ENCODE results near the gene OR2M2. TPM values are rescaled to one million over a fixed set of nuclear protein-coding genes. Genes with fewer than 3 reads are reported as not detected.

Gene OR2M2
- total and polyA plus RNA-seq, 2 of the 8 experiments (the other 6 are each of a cell fraction or from before 2014, with no cell fraction given), result not detected

DNA sequence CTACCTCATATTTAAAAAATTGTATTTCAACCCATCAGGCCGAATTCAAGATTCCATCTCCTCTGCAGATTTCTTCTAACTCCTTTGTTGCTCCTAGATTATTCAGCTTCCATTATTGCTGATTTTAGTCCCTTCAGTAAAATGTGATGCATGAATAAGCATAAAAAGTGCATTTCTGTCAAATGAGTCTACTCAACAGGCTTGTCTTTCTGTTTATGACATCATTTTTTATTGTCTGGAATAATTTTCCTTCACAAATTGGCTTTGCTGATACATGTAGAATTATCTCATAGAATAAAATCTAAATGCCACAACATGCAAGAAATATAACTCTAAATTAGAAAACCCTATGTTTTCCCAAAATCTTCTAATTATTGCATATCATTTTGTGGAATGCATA, 31.3 kb upstream of the OR2M2 start:
- Histone ChIP-seq H3K4ac (replicated peaks; ENCODE audit: insufficient read length, low read depth, low read length) (no peak overlapping the region), H3K27me3 (replicated peaks in 1 of 4; ENCODE audit: control insufficient read depth in 3 of 4, extremely low read depth in 1 of 4, insufficient read depth in 3 of 4, low read length in 3 of 4) (no peaks in the 10 kb centered on the region), H3K4me1 (replicated peaks in 1 of 4; ENCODE audit: control insufficient read depth in 3 of 4, insufficient read depth in 4 of 4, low read length in 3 of 4) (no peaks in the 10 kb centered on the region), H3K4me3 (ENCODE audit: extremely low read depth in 1 of 4, insufficient read depth in 2 of 4, low read depth in 3 of 4, low read length in 4 of 4) (0 out of 8 replicates have a peak overlapping the region, but pooled peaks of 1 of the 4 experiments have one; percentile 2), H4K5ac (ENCODE audit: insufficient read length, low read depth, low read length) (no peak overlapping the region), H4K8ac (ENCODE audit: extremely low read depth, insufficient read depth, low read length) (no peak overlapping the region), H2BK15ac (ENCODE audit: low read length) (no peak overlapping the region), H3K79me1 (ENCODE audit: low read depth, low read length) (no peaks in the 10 kb centered on the region), H3K27ac (ENCODE audit: low read depth, low read length) (no peak overlapping the region), H2AK5ac (ENCODE audit: low read depth, low read length) (no peak overlapping the region), H2BK12ac (ENCODE audit: low read depth, low read length) (no peak overlapping the region), H2AFZ (ENCODE audit: low read length) (no peak overlapping the region), H2BK20ac (ENCODE audit: low read length) (no peak overlapping the region), H3K36me3 (ENCODE audit: control insufficient read depth in 2 of 4, insufficient read depth in 4 of 4, low read length in 3 of 4) (no peaks in the 10 kb centered on the region), H3K9ac (replicated peaks in 1 of 4; ENCODE audit: extremely low read depth in 1 of 4, low read depth in 3 of 4, low read length in 3 of 4) (no peak overlapping the region), H3K9me3 (ENCODE audit: insufficient read depth in 2 of 2, low read depth in 1 of 2, low read length in 1 of 2) (peaks cover 57 to 59% of the 10 kb centered on the region in 2 experiments), H3K23ac (ENCODE audit: insufficient read length) (no peak overlapping the region), H2BK5ac (ENCODE audit: low read depth, low read length) (no peak overlapping the region), H3K18ac (ENCODE audit: extremely low read depth, low read length) (no peak overlapping the region), H3K79me2 (ENCODE audit: control insufficient read depth in 1 of 2, insufficient read depth in 2 of 2, low read length in 2 of 2) (no peaks in the 10 kb centered on the region), H3K14ac (ENCODE audit: insufficient read length) (no peak overlapping the region), H4K20me1 (replicated peaks in 1 of 2; ENCODE audit: control insufficient read depth in 1 of 2, insufficient read depth in 2 of 2, low read length in 2 of 2) (no peaks in the 10 kb centered on the region), H3K56ac (replicated peaks; ENCODE audit: insufficient read length, low read depth, low read length) (no peak overlapping the region), H2BK120ac (replicated peaks; ENCODE audit: low read depth, low read length) (no peak overlapping the region), H3K4me2 (ENCODE audit: insufficient read depth in 1 of 2, low read depth in 2 of 2, low read length in 2 of 2) (no peak overlapping the region), H4K91ac (replicated peaks; ENCODE audit: insufficient read length, low read length) (no peak overlapping the region), H3K23me2 (ENCODE audit: low read depth, low read length) (no peaks in the 10 kb centered on the region)
- ChIA-PET CTCF (ENCODE audit: partially characterized antibody) (no interaction called here), POLR2A (ENCODE audit: partially characterized antibody) (no interaction called here)
- DNase-seq (ENCODE audit: low read depth in 1 of 2, low spot score in 2 of 2) (no peak), FAIRE-seq (no peak)
- WGBS, 2 experiments (ENCODE audit: extremely low coverage in 1 of 2, insufficient coverage in 1 of 2, insufficient read length in 1 of 2, insufficient replicate concordance in 2 of 2, low coverage in 1 of 2, low lambda C conversion rate in 2 of 2, missing lambda C conversion rate in 1 of 2), result 71% methylated on average over 1 of the region's 1 CpG; no CpG with 5 or more reads in 1 of the 2 experiments
- TF ChIP-seq RXRA (IDR thresholded peaks at IDR 0.05; ENCODE audit: insufficient read depth, low read depth, low read length) (no peak), CBX8 (IDR thresholded peaks at IDR 0.05; ENCODE audit: borderline replicate concordance, low read depth, low read length) (no peak), SP1 (IDR thresholded peaks at IDR 0.05; ENCODE audit: low read depth, low read length) (no peak), GABPA (IDR thresholded peaks at IDR 0.05; ENCODE audit: borderline replicate concordance, insufficient read depth, low read length) (no peak), TCF12 (IDR thresholded peaks at IDR 0.05; ENCODE audit: low read depth, low read length) (no peak), JUND (IDR thresholded peaks at IDR 0.05; ENCODE audit: low read length) (no peak), POLR2A (IDR thresholded peaks at IDR 0.05; ENCODE audit: control extremely low read depth in 1 of 2, low read depth in 2 of 2, low read length in 2 of 2) (no peak), POU5F1 (IDR thresholded peaks at IDR 0.05; ENCODE audit: low read depth, low read length) (no peak), CREB1 (IDR thresholded peaks at IDR 0.05) (no peak), RFX5 (IDR thresholded peaks at IDR 0.05; ENCODE audit: borderline replicate concordance, low read depth, low read length) (no peak), SP4 (IDR thresholded peaks at IDR 0.05; ENCODE audit: low read length) (no peak), SRF (IDR thresholded peaks at IDR 0.05; ENCODE audit: low read depth, low read length) (no peak), CHD2 (IDR thresholded peaks at IDR 0.05; ENCODE audit: low read length) (no peak), EZH2 (IDR thresholded peaks at IDR 0.05; ENCODE audit: low read depth, low read length, severe bottlenecking) (no peak), NRF1 (IDR thresholded peaks at IDR 0.05; ENCODE audit: low read depth, low read length) (no peak)
- TF ChIP-seq, protein P1, sequence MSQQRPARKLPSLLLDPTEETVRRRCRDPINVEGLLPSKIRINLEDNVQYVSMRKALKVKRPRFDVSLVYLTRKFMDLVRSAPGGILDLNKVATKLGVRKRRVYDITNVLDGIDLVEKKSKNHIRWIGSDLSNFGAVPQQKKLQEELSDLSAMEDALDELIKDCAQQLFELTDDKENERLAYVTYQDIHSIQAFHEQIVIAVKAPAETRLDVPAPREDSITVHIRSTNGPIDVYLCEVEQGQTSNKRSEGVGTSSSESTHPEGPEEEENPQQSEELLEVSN (IDR thresholded peaks at IDR 0.05), result no peak
